ENCODE results near the gene ACOT4.

- TF ChIP-seq CTCF (IDR thresholded peaks at IDR 0.05) (no peak), POLR2A (IDR thresholded peaks at IDR 0.05) (no peak)
Observed at GRCh38 chr14:73589116-73589515, 2.6 kb upstream of the ACOT4 start.
